GM10266 (cell line): ENCODE data around the gene DISC1.
"Not testable (repeated sequence)": the region's sequence is repeated elsewhere in the genome, so short reads cannot be mapped to it uniquely, and the experiment has no call there.

ENCODE experiments used
- DNase-seq: peaks from one replicate; pipeline ENCODE4 v3.0.0; 2012; ENCODE audit errors: extremely low spot score
- TF ChIP-seq, protein P1 (sequence below): IDR thresholded peaks from 2 replicates; pipeline ENCODE4 v1.5.1; 2012; ENCODE audit warnings: mild to moderate bottlenecking, low read depth; ENCODE audit not compliant: control insufficient read depth, insufficient read depth; ENCODE audit errors: missing control alignments

Gene DISC1

DNA sequence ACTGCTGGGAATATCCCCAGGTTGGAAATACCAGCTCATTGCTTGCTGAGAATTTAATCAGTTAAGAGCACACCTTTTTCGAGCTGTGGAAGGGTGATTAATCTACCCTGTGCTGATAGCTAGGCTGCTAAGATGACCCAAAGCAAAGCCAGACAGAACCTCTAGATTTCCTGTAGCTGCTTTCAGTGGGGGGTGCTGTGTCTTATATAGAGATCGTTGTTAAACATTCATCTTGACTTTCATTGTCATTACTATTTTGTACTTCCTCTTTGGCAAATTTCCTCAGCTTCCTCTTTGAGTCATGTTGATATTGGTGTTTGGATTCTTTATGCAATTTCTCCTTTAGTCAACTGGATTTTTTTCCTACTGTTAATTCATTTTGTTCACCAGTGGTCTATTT lies 155.3 kb downstream of the DISC1 start:
- no peak for DNase-seq
- TF ChIP-seq, protein P1, sequence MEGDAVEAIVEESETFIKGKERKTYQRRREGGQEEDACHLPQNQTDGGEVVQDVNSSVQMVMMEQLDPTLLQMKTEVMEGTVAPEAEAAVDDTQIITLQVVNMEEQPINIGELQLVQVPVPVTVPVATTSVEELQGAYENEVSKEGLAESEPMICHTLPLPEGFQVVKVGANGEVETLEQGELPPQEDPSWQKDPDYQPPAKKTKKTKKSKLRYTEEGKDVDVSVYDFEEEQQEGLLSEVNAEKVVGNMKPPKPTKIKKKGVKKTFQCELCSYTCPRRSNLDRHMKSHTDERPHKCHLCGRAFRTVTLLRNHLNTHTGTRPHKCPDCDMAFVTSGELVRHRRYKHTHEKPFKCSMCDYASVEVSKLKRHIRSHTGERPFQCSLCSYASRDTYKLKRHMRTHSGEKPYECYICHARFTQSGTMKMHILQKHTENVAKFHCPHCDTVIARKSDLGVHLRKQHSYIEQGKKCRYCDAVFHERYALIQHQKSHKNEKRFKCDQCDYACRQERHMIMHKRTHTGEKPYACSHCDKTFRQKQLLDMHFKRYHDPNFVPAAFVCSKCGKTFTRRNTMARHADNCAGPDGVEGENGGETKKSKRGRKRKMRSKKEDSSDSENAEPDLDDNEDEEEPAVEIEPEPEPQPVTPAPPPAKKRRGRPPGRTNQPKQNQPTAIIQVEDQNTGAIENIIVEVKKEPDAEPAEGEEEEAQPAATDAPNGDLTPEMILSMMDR, result no peak

DNA sequence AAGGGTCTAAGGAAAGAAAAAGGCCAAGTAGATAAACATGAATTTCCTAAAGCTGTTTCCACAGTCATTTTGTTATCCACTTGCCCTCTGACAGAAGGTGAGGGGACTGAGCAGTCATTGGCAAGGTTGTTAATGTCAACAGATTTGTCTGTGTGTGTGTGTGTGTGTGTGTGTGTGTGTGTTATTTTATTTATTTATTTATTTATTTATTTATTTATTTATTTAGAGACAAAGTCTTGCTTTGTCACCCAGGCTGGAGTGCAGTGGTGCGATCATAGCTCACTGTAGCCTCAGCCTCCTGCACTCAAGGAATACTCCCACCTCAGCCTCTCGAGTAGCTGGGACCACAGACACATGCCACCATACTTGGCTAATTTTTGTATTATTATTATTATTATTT lies 158.5 kb downstream of the DISC1 start:
- DNase-seq, result not testable (repeated sequence)

DNA sequence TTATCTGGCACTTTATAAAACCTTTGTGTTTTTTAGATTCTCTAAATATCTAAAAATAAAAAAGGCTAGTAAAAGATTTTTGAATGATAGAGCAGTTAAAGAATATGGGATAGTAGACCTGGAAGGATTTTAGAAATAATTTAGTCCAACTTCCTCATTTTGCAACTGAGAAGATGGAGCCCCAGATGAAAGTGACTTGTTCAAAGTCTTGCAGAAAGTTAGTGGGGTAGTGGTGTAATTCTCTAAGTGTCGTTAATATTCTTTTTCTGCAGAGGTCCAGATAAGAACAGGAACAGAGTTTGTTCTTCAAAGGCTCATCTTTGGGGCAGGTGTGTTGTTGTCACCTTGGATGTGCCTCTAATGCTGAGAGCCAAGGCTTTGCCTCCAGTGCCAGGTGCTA lies 159.5 kb downstream of the DISC1 start:
- TF ChIP-seq, protein P1, result no peak
- DNase-seq, result no peak

DNA sequence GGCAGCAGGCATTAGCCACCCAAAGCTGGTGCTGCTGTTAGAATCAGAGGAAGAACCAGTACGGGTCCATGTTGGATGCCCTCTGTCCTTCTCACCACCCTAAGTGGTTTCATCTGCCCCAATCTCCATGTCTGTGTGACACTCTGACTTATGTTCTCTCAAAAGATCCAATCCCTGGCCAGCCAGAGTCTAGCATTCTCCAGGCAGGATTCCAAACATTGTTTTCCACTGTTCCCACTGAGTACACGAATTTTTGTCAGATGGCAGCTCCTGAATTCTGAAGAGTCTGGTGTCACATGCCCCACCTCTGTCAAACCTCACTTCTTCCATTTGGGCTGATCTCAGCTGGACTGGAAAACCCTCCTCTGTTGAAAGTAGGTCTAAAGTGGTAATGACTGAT lies 166.0 kb downstream of the DISC1 start:
- TF ChIP-seq, protein P1, result no peak
- DNase-seq, result no peak

DNA sequence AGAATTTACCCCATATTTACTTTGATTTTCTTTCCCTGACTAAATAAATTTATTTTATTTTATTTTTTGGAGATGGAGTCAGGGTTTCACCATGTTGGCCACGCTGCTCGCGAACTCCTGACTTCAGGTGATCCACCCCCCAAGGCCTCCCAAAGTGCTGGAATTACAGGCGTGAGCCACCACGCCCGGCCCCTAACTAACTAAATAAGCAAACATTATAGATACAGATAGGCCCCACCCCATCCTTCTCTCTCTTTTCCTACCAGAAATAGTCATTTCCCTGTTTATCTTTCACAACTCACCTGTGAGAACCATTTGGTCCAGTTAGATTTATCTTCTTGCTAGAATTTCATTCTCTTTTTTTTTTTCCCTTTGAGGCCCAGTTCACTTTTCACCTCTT lies 167.3 kb downstream of the DISC1 start:
- TF ChIP-seq, protein P1, result no peak

DNA sequence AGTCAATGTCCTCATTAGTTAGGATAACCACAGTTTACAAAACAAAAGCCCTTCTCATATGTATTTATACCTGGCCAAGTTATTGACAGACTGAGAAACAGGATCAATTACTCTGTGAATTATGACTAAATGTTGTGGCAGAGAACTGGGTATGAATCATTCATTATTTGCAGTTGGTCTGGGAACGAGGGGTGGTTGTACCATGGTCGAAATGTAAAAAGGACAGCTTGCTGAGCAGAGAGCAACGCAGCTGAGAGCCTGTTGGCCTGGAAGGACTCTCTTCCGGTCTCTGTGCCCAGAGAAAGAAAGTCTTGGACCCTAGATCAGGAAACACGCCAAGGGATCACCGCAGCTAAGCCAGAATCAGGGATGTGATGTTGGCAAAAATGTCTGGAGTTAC lies 169.6 kb downstream of the DISC1 start:
- no peak for DNase-seq
- TF ChIP-seq, protein P1, result no peak

More for the DNA sequence above, 167.3 kb downstream of the DISC1 start:
- DNase-seq, result no peak

DNA sequence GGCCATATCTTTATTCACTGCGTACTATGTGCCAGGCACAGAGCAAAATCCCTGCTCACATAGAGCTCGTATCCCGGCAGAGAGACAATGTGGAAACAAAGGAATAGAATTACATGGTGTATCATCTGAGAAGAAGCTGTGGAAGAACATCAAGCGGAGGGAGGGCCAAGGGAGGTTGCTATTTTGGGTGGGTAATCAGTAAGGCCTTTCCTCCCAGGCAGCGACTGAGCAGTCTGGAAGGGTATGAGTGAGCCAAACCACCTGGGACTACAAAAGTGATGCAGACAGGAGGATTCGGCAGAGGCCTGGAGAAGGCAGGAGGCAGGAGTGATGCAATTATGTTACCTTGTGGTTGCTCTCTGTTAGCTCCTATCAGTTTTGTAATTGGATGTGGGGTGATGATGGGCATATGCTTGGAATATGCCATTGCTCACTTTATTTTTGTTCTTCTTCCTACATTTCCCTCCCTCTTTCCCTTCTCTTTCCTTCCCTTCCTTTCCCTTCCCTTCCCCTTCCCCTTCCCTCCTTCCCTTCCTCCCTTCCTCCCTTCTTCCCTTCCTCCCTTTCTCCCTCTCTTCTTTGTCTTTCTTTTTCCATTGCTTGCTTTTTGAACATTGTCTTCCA lies 172.9 kb downstream of the DISC1 start:
- no peak for DNase-seq
- TF ChIP-seq, protein P1, result no peak

DNA sequence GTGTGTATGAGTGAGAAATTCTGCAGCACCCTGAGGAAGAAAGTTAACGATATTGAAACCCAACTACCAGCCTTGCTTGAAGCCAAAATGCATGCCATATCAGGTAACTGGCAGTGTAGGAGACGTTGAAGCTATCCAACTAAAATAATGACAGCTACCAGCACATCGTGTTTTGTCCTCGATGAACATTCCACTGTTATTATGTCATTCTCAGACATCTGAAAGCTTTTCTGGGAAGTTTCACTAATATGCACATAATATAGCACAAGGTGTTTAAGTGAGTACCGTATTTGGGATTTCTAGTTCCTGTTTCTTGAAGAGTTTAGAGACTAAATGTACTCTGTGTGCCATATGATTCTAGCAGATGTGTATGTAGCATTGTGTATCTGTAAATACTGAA lies 173.5 kb downstream of the DISC1 start:
- DNase-seq, result no peak
- TF ChIP-seq, protein P1, result no peak
